Spleen (tissue), 11 donors: Measurements from ENCODE around the gene ACYP2. TPM values are rescaled to one million over a fixed set of nuclear protein-coding genes. Genes with fewer than 3 reads are reported as not detected.

Experiments used
- DNase-seq: peaks from one replicate; pipeline ENCODE4 v3.0.0-alpha.2; 2020
- H3K27ac ChIP-seq, 8 donors: fragments of 200-600 bp; sonication (generic) in 7 of 8; 1 replicate in 4 of 8; 2 replicates in 4 of 8; pipeline versions ENCODE4 v1.5.0 to v1.8.0; 2016 to 2021; ENCODE audit warnings: inconsistent platforms in 4 of 8, mild to moderate bottlenecking in 4 of 8, moderate library complexity in 1 of 8
- H3K27me3 ChIP-seq, 7 donors: fragments of 200-600 bp; sonication (generic) in 6 of 7; replicated peaks in 1 of 7; 1 replicate in 4 of 7; 2 replicates in 3 of 7; pipeline versions ENCODE4 v1.5.0 to v1.8.0; 2016 to 2021; ENCODE audit warnings: inconsistent platforms in 3 of 7, mild to moderate bottlenecking in 1 of 7
- H3K36me3 ChIP-seq, 6 donors: fragments of 200-600 bp; sonication (generic) in 5 of 6; 1 replicate in 4 of 6; 2 replicates in 2 of 6; pipeline versions ENCODE4 v1.5.0 to v1.8.0; 2016 to 2021; ENCODE audit warnings: inconsistent platforms in 2 of 6
- H3K4me1 ChIP-seq, 6 donors: fragments of 200-600 bp; sonication (generic) in 5 of 6; 1 replicate in 3 of 6; 2 replicates in 3 of 6; pipeline versions ENCODE4 v1.5.0 to v1.8.0; 2016 to 2021; ENCODE audit warnings: inconsistent platforms in 3 of 6
- H3K4me3 ChIP-seq, 8 donors: fragments of 200-600 bp; sonication (generic) in 7 of 8; 1 replicate in 4 of 8; 2 replicates in 4 of 8; pipeline versions ENCODE4 v1.5.0 to v1.8.0; 2016 to 2021; ENCODE audit warnings: inconsistent platforms in 4 of 8, mild to moderate bottlenecking in 4 of 8, moderate library complexity in 2 of 8
- H3K9me3 ChIP-seq, 8 donors: fragments of 200-600 bp; sonication (generic) in 7 of 8; 1 replicate in 4 of 8; 2 replicates in 4 of 8; pipeline versions ENCODE4 v1.5.0 to v1.8.0; 2016 to 2021; ENCODE audit warnings: inconsistent platforms in 4 of 8
- CTCF ChIP-seq, 11 experiments: fragments of 200-600 bp in 7 of 11; fragments of 450-650 bp in 4 of 11; sonication (generic) in 4 of 11; IDR thresholded peaks in 8 of 11; conservative IDR thresholded peaks in 3 of 11; 1 replicate in 7 of 11; 2 replicates in 4 of 11; pipeline versions ENCODE4 v1.4.0 to v1.8.0; 2016 to 2021; ENCODE audit warnings: antibody characterized with exemption in 11 of 11, inconsistent platforms in 4 of 11, mild to moderate bottlenecking in 1 of 11
- POLR2A ChIP-seq, 3 donors: fragments of 450-650 bp; IDR thresholded peaks; one replicate each; pipeline ENCODE4 v1.5.1; 2017; ENCODE audit warnings: antibody characterized with exemption in 3 of 3, mild to moderate bottlenecking in 1 of 3
- POLR2AphosphoS5 ChIP-seq, 3 donors: sonication (generic); formaldehyde crosslinking; IDR thresholded peaks; one replicate each; pipeline ENCODE4 v1.5.1; 2017; ENCODE audit warnings: antibody characterized with exemption in 3 of 3
- WGBS, 5 donors: extraction: QIAGEN DNeasy Blood & Tissue Kit in 3 of 5; methylation state at CpG; one replicate each; pipeline versions ENCODE4 v1.1.5 to v1.1.7; 2013 to 2018; 5-methylcytosine and 5-hydroxymethylcytosine counted together
- intact Hi-C: fragments of 100-400 bp; cut with DNase I; formaldehyde crosslinking; loops from one replicate; pipeline ENCODE4 v1.15.0; 2023; ENCODE audit warnings: low total_unique reads
- polyA plus RNA-seq, 3 donors: library from polyadenylated mRNA; stranded (reverse); fragments of 200-250 nt; gene quantifications; one replicate each; pipeline ENCODE4 v1.2.1, GENCODE V29; 2013
- total RNA-seq, 7 donors: library from RNA; depleted of rRNA in 3 of 7; stranded (reverse); fragments of >200 nt in 3 of 7; fragmentation: NEBNext Ultra II Directional in 4 of 7; extraction: Animal tissue kit (Norgen Biotek cat#: 25700) in 4 of 7; gene quantifications; one replicate each; pipeline versions ENCODE4 v1.1.0 to v1.2.1, GENCODE V29; 2016 to 2021
- donor health status: healthy with polysubstance abuse.
- donor health status: DM: no; HTN: no; CAD: no; lungs with moderate emphysema.
- donor health status: DM: no; HTN: no; CAD: no.
- donor health status: Bipolar disorder and iron deficiency.
- donor health status: healthy.
- donor health status: DM: no; HTN: no; CAD: no.
- donor health status: DM: yes; HTN: yes; CAD: no.

The ACYP2 gene
- total and polyA plus RNA-seq, 10 donors, result 14.6 to 32.3 (median 21.7) TPM

DNA sequence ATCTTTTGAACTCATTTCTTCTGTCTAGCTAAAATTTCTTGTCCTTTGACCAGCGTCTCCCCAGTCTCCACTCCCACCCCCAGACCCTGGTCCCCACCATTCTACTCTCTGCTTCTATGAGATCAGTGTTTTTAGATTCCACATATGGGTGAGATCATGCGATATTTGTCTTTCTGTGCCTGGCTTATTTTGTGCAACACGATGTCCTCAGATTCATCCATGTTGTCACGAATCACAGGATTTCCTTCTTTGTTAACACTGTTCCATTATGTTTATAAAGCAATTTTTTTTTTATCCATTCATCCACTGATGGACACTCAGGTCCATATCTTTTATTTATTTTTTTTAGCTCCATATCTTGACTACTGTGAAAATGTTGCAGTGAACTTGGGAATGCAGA, 16.0 kb upstream of the ACYP2 start:
- no peaks in the 10 kb centered on the region for H3K9me3 ChIP-seq
- WGBS, 5 donors, result 82 to 89% (median 88%) methylated on average over 4 of the region's 4 CpGs

DNA sequence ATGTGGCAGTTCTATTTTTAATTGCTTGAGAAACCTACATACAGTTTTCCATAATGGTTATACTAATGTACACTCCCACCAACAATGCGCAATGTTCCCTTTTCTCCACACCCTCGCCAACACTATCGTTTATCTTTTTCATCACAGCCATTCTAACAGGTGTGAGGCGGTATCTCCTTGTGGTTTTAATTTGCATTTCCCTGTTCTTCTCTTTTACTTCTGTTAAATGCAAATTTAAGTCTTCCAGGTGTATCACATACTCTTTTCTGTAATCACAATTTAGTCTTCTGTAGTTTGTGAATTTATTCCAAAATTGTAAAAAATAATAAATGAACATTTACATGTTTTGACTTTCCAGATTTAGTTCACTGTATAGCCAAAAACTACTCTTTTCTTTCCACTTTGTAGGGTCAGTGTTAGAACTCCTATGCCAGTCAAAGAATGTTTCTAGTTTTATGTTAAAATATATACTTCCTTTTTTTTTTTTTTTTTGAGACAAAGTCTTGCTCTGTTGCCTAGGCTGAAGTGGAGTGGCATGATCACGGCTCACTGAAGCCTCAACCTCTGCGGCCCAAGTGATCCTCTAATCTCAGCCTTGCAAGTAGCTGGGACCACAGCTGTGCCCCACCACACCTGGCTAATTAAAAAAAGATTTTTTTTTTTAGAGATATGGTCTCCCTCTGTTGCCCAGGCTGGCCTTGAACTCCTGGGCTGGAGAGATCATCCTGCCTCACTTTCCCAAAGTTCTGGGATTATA, 15.4 kb upstream of the ACYP2 start:
- no peak for TF ChIP-seq POLR2A (IDR thresholded peaks at IDR 0.05)
- TF ChIP-seq CTCF (IDR thresholded peaks at IDR 0.05 in 8 of 11, conservative IDR thresholded peaks at IDR 0.05 in 3 of 11), result no peak
- peak in 1 of 3 donors; percentile 34 for TF ChIP-seq POLR2AphosphoS5 (IDR thresholded peaks at IDR 0.05)
- intact Hi-C loops, result loop anchor here (10.0 kb wide), 2 partner anchors 135 to 605 kb away; no protein-coding TSS in a partner anchor
- no peaks in the 10 kb centered on the region for H3K27me3 ChIP-seq
- peak; percentile 86 for DNase-seq
- H3K9me3 ChIP-seq, result no peaks in the 10 kb centered on the region
- peaks cover 17 to 73% (median 39%) of the 10 kb centered on the region in 6 donors for H3K4me1 ChIP-seq
- H3K27ac ChIP-seq, result peak overlapping the region in 7 of 8 donors; percentile 14 to 82 (median 57)
- 53 to 73% (median 62%) methylated on average over 6 of the region's 6 CpGs for WGBS, 5 donors
- no peaks in the 10 kb centered on the region for H3K36me3 ChIP-seq
- no peak overlapping the region for H3K4me3 ChIP-seq

More for the DNA sequence above, 16.0 kb upstream of the ACYP2 start:
- Histone ChIP-seq H3K27ac (peak overlapping the region in 4 of 8 donors; percentile 52 to 82 (median 68)), H3K27me3 (no peaks in the 10 kb centered on the region), H3K4me1 (peaks cover 17 to 66% (median 37%) of the 10 kb centered on the region in 6 donors), H3K36me3 (no peaks in the 10 kb centered on the region), H3K4me3 (no peak overlapping the region)
- intact Hi-C loops, result loop anchor here (10.0 kb wide), 1 partner anchor 135 kb away; no protein-coding TSS in a partner anchor
- DNase-seq, result no peak
- TF ChIP-seq CTCF (IDR thresholded peaks at IDR 0.05 in 8 of 11, conservative IDR thresholded peaks at IDR 0.05 in 3 of 11) (no peak), POLR2A (IDR thresholded peaks at IDR 0.05) (no peak), POLR2AphosphoS5 (IDR thresholded peaks at IDR 0.05) (no peak)

DNA sequence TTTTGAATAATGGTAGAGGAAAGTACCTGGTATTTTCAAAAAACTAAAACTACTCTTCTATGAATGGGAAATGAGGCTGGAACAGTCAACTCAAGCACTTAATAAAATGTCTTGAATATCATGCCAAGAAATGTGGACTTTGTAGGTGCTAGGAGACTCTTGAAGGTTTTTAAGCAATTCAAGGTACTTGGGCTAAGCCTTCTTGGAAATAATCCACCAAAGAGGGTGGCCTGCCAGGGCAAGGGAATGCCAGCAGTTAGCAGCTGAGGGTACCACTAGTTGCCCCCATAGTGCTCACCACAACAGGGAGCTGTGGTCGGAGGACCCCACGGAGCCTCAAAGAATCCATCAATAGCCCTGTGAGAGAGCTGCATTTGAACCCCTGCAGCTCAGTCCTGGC, 14.6 kb upstream of the ACYP2 start:
- Histone ChIP-seq H3K27ac (peak overlapping the region in 7 of 8 donors; percentile 14 to 82 (median 57)), H3K9me3 (no peaks in the 10 kb centered on the region), H3K36me3 (no peaks in the 10 kb centered on the region), H3K4me3 (no peak overlapping the region), H3K4me1 (peaks cover 17 to 75% (median 39%) of the 10 kb centered on the region in 6 donors), H3K27me3 (no peaks in the 10 kb centered on the region)
- WGBS, 5 donors, result 84 to 94% (median 91%) methylated on average over 2 of the region's 2 CpGs
- intact Hi-C loops, result loop anchor here (10.0 kb wide), 1 partner anchor 604 kb away; no protein-coding TSS in a partner anchor
- no peak for TF ChIP-seq CTCF (IDR thresholded peaks at IDR 0.05 in 8 of 11, conservative IDR thresholded peaks at IDR 0.05 in 3 of 11)
- TF ChIP-seq POLR2AphosphoS5 (IDR thresholded peaks at IDR 0.05), result no peak
- TF ChIP-seq POLR2A (IDR thresholded peaks at IDR 0.05), result no peak
- DNase-seq, result no peak
